Measurements from ENCODE around the gene SUSD1.

DNA sequence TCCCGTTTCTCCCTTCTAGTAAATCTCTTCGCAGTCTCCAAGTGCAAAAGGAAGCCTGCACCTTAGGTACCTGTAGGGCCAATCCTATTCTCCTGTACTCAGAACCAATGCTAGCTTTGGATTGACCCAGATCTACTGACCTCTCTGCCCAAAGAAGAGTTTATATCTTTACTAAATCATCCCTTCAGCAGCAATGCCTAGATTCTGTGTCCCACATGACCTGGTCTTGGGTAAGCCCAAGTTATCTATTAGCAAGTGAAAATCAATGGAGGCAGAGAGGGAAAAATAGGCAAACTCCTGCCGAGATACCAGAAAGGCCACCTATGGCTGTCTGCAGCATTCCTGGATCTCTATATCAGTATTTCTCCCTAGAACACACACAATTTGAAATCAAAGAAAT, 60.0 kb downstream of the SUSD1 start:
- TF ChIP-seq, protein P1, sequence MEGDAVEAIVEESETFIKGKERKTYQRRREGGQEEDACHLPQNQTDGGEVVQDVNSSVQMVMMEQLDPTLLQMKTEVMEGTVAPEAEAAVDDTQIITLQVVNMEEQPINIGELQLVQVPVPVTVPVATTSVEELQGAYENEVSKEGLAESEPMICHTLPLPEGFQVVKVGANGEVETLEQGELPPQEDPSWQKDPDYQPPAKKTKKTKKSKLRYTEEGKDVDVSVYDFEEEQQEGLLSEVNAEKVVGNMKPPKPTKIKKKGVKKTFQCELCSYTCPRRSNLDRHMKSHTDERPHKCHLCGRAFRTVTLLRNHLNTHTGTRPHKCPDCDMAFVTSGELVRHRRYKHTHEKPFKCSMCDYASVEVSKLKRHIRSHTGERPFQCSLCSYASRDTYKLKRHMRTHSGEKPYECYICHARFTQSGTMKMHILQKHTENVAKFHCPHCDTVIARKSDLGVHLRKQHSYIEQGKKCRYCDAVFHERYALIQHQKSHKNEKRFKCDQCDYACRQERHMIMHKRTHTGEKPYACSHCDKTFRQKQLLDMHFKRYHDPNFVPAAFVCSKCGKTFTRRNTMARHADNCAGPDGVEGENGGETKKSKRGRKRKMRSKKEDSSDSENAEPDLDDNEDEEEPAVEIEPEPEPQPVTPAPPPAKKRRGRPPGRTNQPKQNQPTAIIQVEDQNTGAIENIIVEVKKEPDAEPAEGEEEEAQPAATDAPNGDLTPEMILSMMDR (IDR thresholded peaks at IDR 0.05; ENCODE audit: borderline replicate concordance, extremely low read depth, low read length, poor library complexity, severe bottlenecking): no peak
- no peak for TF ChIP-seq EZH2 (IDR thresholded peaks at IDR 0.05; ENCODE audit: borderline replicate concordance, low read depth, low read length, severe bottlenecking)

All from DND-41 (cell line).